ENCODE data around the gene SIPA1. TPM values are rescaled to one million over a fixed set of nuclear protein-coding genes. Genes with fewer than 3 reads are reported as not detected.

The SIPA1 gene
- total and polyA plus RNA-seq, 2 of the 13 experiments (the other 11 are each of a cell fraction or from before 2014, with no cell fraction given): 5.8 to 7.7 TPM

GRCh38 chr11:65599955-65600246 is 38.0 kb upstream of the SIPA1 start:
- in situ Hi-C loops (cut with HindIII; ENCODE audit: extremely low pct_ligation_motif_present, low pct_unique_long_range_greater_than_20kb) (no loop called here), intact Hi-C loops (cut with micrococcal nuclease; ENCODE audit: unreplicated experiment) (no loop called here)
- BruUV-seq (replicated peaks): no TSS peak
- DNase-seq (ENCODE audit: low spot score) (no peak), ATAC-seq (0 out of 3 replicates have a peak, but pooled peaks have one; percentile 4), FAIRE-seq (no peak)
- CTCF ChIA-PET (ENCODE audit: low intra/inter-chr PET ratio, low total read pairs): no interaction called here
- Histone ChIP-seq H3K9ac (ENCODE audit: insufficient read depth, low read depth, low read length) (no peak overlapping the region), H3K79me2 (ENCODE audit: insufficient read depth, low read length) (no peaks in the 10 kb centered on the region), H3K27me3 (ENCODE audit: control insufficient read depth in 1 of 2, insufficient read depth in 2 of 2, low read length in 2 of 2) (no peaks in the 10 kb centered on the region), H3K4me1 (ENCODE audit: insufficient read depth, low read length) (no peaks in the 10 kb centered on the region), H2AFZ (ENCODE audit: low read length) (no peak overlapping the region), H3K36me3 (replicated peaks in 1 of 2; ENCODE audit: control insufficient read depth in 1 of 2, insufficient read depth in 2 of 2, low read length in 2 of 2) (peaks cover 14 to 36% of the 10 kb centered on the region in 2 experiments), H3K9me3 (ENCODE audit: low read length) (no peaks in the 10 kb centered on the region), H3K27ac (ENCODE audit: extremely low read length, insufficient read depth, low read length) (no peak overlapping the region), H3K4me3 (replicated peaks in 1 of 3; ENCODE audit: insufficient read depth in 1 of 3, low read depth in 2 of 3, low read length in 3 of 3) (no peak overlapping the region), H3K4me2 (ENCODE audit: low read depth, low read length) (no peak overlapping the region), H4K20me1 (ENCODE audit: insufficient read depth, low read length) (0 out of 2 replicates have a peak, but pooled peaks cover 3% of the 10 kb centered on the region)
- 100% methylated on average over 1 of the region's 6 CpGs for WGBS (ENCODE audit: low lambda C conversion rate)
- TF ChIP-seq AGO2 (optimal IDR thresholded peaks at IDR 0.05; ENCODE audit: low read depth, low read length) (peak; percentile 11), RBM22 (optimal IDR thresholded peaks at IDR 0.05; ENCODE audit: low read length) (peak; percentile 60), RBFOX2 (IDR thresholded peaks at IDR 0.05; ENCODE audit: low read depth, low read length) (peak; percentile 57; the same call in 1 of the 2 replicates), TBX3 (IDR thresholded peaks at IDR 0.05; ENCODE audit: borderline replicate concordance) (no peak)
- POLR2A ChIA-PET: interaction anchor here (0.6 to 6.0 kb wide), 3 partner anchors 11 to 63 kb away, joined by 3 to 47 read pairs (median 3); partner anchors contain the start of genes MAP3K11 and PCNX3

GRCh38 chr11:65604258-65604657 is 33.6 kb upstream of the SIPA1 start:
- H3K4me3 ChIP-seq (replicated peaks in 1 of 3; ENCODE audit: insufficient read depth in 1 of 3, low read depth in 2 of 3, low read length in 3 of 3): no peak overlapping the region
- CTCF ChIA-PET (ENCODE audit: low intra/inter-chr PET ratio, low total read pairs): no interaction called here
- peaks cover 23 to 55% of the 10 kb centered on the region in 2 experiments for H3K36me3 ChIP-seq (replicated peaks in 1 of 2; ENCODE audit: control insufficient read depth in 1 of 2, insufficient read depth in 2 of 2, low read length in 2 of 2)
- intact Hi-C loops (cut with micrococcal nuclease; ENCODE audit: unreplicated experiment): no loop called here
- H3K9ac ChIP-seq (ENCODE audit: insufficient read depth, low read depth, low read length): no peak overlapping the region
- no peaks in the 10 kb centered on the region for H3K27me3 ChIP-seq (ENCODE audit: control insufficient read depth in 1 of 2, insufficient read depth in 2 of 2, low read length in 2 of 2)
- WGBS (ENCODE audit: low lambda C conversion rate): 100% methylated on average over 1 of the region's 1 CpG
- DNase-seq (ENCODE audit: low spot score): no peak
- H3K9me3 ChIP-seq (ENCODE audit: low read length): no peaks in the 10 kb centered on the region
- POLR2A ChIA-PET: interaction anchor here (0.6 to 6.0 kb wide), 6 partner anchors 9 to 44 kb away, joined by 3 to 47 read pairs (median 6); partner anchors contain the start of genes FAM89B, KCNK7, MAP3K11 and PCNX3
- H4K20me1 ChIP-seq (ENCODE audit: insufficient read depth, low read length): no peaks in the 10 kb centered on the region; the same call in 1 of the 2 replicates
- H3K79me2 ChIP-seq (ENCODE audit: insufficient read depth, low read length): no peaks in the 10 kb centered on the region
- H2AFZ ChIP-seq (ENCODE audit: low read length): no peak overlapping the region
- H3K4me1 ChIP-seq (ENCODE audit: insufficient read depth, low read length): no peaks in the 10 kb centered on the region
- TSS peak; percentile 6 for BruUV-seq (replicated peaks)
- FAIRE-seq: no peak
- in situ Hi-C loops (cut with HindIII; ENCODE audit: extremely low pct_ligation_motif_present, low pct_unique_long_range_greater_than_20kb): no loop called here
- no peak overlapping the region for H3K4me2 ChIP-seq (ENCODE audit: low read depth, low read length)
- H3K27ac ChIP-seq (ENCODE audit: extremely low read length, insufficient read depth, low read length): no peak overlapping the region
- ATAC-seq: no peak
- TF ChIP-seq CCDC6 (CRISPR knock-in tag; IDR thresholded peaks at IDR 0.05) (no peak), ZXDC (CRISPR knock-in tag; IDR thresholded peaks at IDR 0.05) (no peak), PLRG1 (conservative IDR thresholded peaks at IDR 0.05) (no peak), MAFF (IDR thresholded peaks at IDR 0.05; ENCODE audit: low read depth, low read length) (no peak), PAXIP1 (CRISPR knock-in tag; conservative IDR thresholded peaks at IDR 0.05) (no peak), ZNF670 (CRISPR knock-in tag; IDR thresholded peaks at IDR 0.05; ENCODE audit: borderline replicate concordance) (no peak), TCF7 (IDR thresholded peaks at IDR 0.05; ENCODE audit: low read depth) (no peak), ATF7-NPFF (CRISPR knock-in tag; IDR thresholded peaks at IDR 0.05; ENCODE audit: low read depth) (no peak), ZNF772 (CRISPR knock-in tag; IDR thresholded peaks at IDR 0.05) (no peak)
